ENCODE results near the gene POPDC2.

DNA sequence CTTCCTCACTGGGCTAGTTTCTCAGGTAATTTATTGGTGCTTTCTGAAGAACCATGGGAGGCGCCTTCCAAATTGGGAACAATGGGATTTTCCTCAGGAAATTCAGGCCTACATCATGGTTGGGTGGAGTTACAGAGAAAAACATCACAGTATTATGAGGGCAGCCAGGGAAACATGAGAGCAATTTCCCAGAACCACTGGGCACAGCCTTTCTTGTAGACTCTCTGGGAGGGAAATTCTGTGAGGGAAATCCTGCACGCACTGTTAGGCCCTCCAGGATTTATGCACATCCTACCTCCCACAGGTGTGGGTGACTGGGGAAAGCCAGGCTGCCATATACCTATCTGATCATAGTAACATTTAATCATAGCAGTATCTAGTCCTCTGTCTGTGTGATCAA, 13.2 kb downstream of the POPDC2 start:
- TF ChIP-seq, protein P1, sequence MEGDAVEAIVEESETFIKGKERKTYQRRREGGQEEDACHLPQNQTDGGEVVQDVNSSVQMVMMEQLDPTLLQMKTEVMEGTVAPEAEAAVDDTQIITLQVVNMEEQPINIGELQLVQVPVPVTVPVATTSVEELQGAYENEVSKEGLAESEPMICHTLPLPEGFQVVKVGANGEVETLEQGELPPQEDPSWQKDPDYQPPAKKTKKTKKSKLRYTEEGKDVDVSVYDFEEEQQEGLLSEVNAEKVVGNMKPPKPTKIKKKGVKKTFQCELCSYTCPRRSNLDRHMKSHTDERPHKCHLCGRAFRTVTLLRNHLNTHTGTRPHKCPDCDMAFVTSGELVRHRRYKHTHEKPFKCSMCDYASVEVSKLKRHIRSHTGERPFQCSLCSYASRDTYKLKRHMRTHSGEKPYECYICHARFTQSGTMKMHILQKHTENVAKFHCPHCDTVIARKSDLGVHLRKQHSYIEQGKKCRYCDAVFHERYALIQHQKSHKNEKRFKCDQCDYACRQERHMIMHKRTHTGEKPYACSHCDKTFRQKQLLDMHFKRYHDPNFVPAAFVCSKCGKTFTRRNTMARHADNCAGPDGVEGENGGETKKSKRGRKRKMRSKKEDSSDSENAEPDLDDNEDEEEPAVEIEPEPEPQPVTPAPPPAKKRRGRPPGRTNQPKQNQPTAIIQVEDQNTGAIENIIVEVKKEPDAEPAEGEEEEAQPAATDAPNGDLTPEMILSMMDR (IDR thresholded peaks at IDR 0.05), result no peak
- no peak for TF ChIP-seq POLR2AphosphoS5 (IDR thresholded peaks at IDR 0.05; ENCODE audit: low read depth, low read length)
- no peak for TF ChIP-seq REST (IDR thresholded peaks at IDR 0.05; ENCODE audit: insufficient read depth in 1 of 2, low read depth in 2 of 2, low read length in 1 of 2)
- no peak for TF ChIP-seq SIN3A (IDR thresholded peaks at IDR 0.05; ENCODE audit: borderline replicate concordance, insufficient read depth, low read depth, low read length)

All from Panc1 (cell line).